Osteocyte (in vitro differentiated cells): ENCODE data around the gene COL11A1. TPM values are rescaled to one million over a fixed set of nuclear protein-coding genes. Genes with fewer than 3 reads are reported as not detected.
A peak's percentile ranks its signal among the peaks of the same experiment; 100 is the strongest.

Experiments used
- DNase-seq: peaks from one replicate; pipeline ENCODE4 v3.0.0; 2021; ENCODE audit warnings: mixed read lengths; ENCODE audit not compliant: unreplicated experiment; ENCODE audit errors: extremely low spot score
- H3K27ac Mint-ChIP-seq: one replicate; pipeline ENCODE4 v1.8.0; 2021; ENCODE audit warnings: mild to moderate bottlenecking, mixed read lengths; ENCODE audit not compliant: unreplicated experiment
- H3K27me3 Mint-ChIP-seq: one replicate; pipeline ENCODE4 v1.8.0; 2021; ENCODE audit warnings: mixed read lengths; ENCODE audit not compliant: unreplicated experiment
- H3K36me3 Mint-ChIP-seq: one replicate; pipeline ENCODE4 v1.8.0; 2021; ENCODE audit warnings: mixed read lengths; ENCODE audit not compliant: unreplicated experiment
- H3K4me1 Mint-ChIP-seq: one replicate; pipeline ENCODE4 v1.8.0; 2021; ENCODE audit warnings: mixed read lengths; ENCODE audit not compliant: unreplicated experiment
- H3K4me3 Mint-ChIP-seq: one replicate; pipeline ENCODE4 v1.8.0; 2021; ENCODE audit warnings: mild to moderate bottlenecking, moderate library complexity, mixed read lengths; ENCODE audit not compliant: unreplicated experiment
- H3K9me3 Mint-ChIP-seq: one replicate; pipeline ENCODE4 v1.8.0; 2021; ENCODE audit warnings: mixed read lengths; ENCODE audit not compliant: unreplicated experiment
- total RNA-seq: library from RNA; stranded (reverse); gene quantifications from 2 replicates; pipeline ENCODE4 v1.2.1, GENCODE V29; 2021
- TF ChIP-seq, protein P1 (sequence below): fragments of 200-600 bp; sonication (generic); IDR thresholded peaks from 2 replicates; pipeline ENCODE4 v1.5.0; 2021; ENCODE audit warnings: antibody characterized with exemption, mild to moderate bottlenecking, moderate library complexity

COL11A1 gene
- total RNA-seq, 1 donor from 2014 or later: 592 TPM

- Mint-ChIP-seq H3K36me3 (peaks cover 59% of the 10 kb centered on the region), H3K27me3 (no peaks in the 10 kb centered on the region), H3K9me3 (no peaks in the 10 kb centered on the region), H3K27ac (no peak overlapping the region), H3K4me1 (no peaks in the 10 kb centered on the region), H3K4me3 (no peak overlapping the region)
- TF ChIP-seq, protein P1, sequence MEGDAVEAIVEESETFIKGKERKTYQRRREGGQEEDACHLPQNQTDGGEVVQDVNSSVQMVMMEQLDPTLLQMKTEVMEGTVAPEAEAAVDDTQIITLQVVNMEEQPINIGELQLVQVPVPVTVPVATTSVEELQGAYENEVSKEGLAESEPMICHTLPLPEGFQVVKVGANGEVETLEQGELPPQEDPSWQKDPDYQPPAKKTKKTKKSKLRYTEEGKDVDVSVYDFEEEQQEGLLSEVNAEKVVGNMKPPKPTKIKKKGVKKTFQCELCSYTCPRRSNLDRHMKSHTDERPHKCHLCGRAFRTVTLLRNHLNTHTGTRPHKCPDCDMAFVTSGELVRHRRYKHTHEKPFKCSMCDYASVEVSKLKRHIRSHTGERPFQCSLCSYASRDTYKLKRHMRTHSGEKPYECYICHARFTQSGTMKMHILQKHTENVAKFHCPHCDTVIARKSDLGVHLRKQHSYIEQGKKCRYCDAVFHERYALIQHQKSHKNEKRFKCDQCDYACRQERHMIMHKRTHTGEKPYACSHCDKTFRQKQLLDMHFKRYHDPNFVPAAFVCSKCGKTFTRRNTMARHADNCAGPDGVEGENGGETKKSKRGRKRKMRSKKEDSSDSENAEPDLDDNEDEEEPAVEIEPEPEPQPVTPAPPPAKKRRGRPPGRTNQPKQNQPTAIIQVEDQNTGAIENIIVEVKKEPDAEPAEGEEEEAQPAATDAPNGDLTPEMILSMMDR: no peak
- no peak for DNase-seq
Measured at GRCh38 chr1:103002005-103002404, 106.3 kb downstream of the COL11A1 start.

GRCh38 chr1:102978874-102979273 lies 129.4 kb downstream of the COL11A1 start:
- Mint-ChIP-seq H3K27me3 (no peaks in the 10 kb centered on the region), H3K9me3 (no peaks in the 10 kb centered on the region), H3K4me3 (no peak overlapping the region), H3K4me1 (no peaks in the 10 kb centered on the region), H3K36me3 (peaks cover 41% of the 10 kb centered on the region), H3K27ac (no peak overlapping the region)
- no peak for DNase-seq
- TF ChIP-seq, protein P1: no peak

DNA sequence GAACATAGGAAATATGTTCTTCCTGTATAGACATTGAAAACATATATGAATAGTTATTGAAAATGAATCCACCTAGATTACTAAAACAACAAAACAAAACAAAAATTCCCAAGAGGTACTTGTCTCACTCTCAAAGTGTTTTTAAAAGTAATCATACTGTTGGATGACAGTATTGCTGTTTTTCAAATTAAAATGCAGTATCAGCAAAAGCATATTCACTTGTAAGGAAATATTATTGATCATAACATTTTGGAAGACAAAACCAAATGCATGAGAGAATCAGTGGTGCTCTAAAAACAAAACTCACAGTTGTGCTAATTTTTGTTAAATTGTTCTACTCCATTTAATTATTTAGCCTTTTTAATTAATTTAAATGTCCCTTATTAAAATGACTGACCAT lies 131.0 kb downstream of the COL11A1 start:
- TF ChIP-seq, protein P1: no peak
- Mint-ChIP-seq H3K9me3 (no peaks in the 10 kb centered on the region), H3K27me3 (no peaks in the 10 kb centered on the region), H3K36me3 (peaks cover 30% of the 10 kb centered on the region), H3K4me1 (no peaks in the 10 kb centered on the region), H3K4me3 (no peak overlapping the region), H3K27ac (no peak overlapping the region)
- DNase-seq: no peak

DNA sequence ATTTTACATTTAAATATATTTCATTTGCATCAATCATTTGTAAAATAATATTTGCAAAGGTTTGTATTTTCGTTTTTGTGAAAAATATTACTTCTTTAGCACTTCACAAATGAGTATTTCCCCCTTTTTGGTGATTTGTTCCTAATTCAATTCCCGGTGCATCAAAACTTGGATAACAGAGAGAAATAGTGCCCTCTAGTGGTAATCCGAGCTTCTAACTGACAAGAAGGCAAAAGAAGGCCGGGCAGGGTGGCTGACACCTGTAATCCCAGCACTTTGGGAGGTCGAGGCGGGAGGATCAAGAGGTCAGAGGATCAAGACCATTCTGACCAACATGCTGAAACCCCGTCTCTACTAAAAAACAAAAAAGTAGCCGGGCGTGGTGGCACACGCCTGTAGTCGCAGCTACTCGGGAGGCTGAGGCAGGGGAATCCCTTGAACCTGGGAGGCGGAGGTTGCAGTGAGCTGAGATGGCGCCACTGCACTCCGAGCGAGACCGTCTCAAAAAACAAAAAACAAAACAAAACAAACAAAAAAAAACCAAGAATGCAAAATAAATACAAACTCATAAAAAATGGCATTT lies 137.7 kb downstream of the COL11A1 start:
- no peaks in the 10 kb centered on the region for H3K9me3 Mint-ChIP-seq
- no peak overlapping the region for H3K27ac Mint-ChIP-seq
- DNase-seq: no peak
- TF ChIP-seq, protein P1: peak; percentile 76
- peaks cover 44% of the 10 kb centered on the region for H3K36me3 Mint-ChIP-seq
- H3K27me3 Mint-ChIP-seq: no peaks in the 10 kb centered on the region
- H3K4me3 Mint-ChIP-seq: no peak overlapping the region
- no peaks in the 10 kb centered on the region for H3K4me1 Mint-ChIP-seq

- Mint-ChIP-seq H3K4me1 (no peaks in the 10 kb centered on the region), H3K36me3 (peaks cover 42% of the 10 kb centered on the region), H3K9me3 (no peaks in the 10 kb centered on the region), H3K27ac (no peak overlapping the region), H3K27me3 (no peaks in the 10 kb centered on the region), H3K4me3 (no peak overlapping the region)
- no peak for DNase-seq
- TF ChIP-seq, protein P1: no peak
Measured at GRCh38 chr1:102967786-102968185, 140.5 kb downstream of the COL11A1 start.
